ENCODE measurements around the gene NOP16. TPM values are rescaled to one million over a fixed set of nuclear protein-coding genes. Genes with fewer than 3 reads are reported as not detected.

Gene NOP16
- total RNA-seq, 1 experiment from 2014 or later = 134 TPM

DNA sequence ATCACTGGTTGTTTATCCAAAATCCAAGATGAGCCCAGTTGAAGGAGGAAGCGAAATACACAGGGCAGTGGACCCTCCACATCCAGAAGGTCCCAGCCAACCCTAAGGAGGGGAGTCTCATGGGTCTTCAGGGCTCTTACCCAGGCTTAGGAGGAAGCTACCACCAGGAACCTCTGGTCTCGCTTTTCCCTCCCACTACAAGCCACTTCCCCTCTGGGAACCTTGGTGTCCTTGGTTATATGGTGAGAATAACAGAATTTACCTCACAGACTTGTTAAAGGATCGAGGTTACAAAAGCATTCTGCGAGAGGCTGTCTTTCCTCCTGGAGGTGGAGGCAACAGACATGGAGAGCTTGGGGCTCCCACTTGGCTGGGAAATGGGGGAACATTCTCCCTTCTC lies 3.6 kb upstream of the NOP16 start:
- DNase-seq (ENCODE audit: unreplicated experiment) = no peak
- ChIA-PET POLR2A (interaction anchor here (0.8 to 6.7 kb wide), 11 partner anchors 7 to 619 kb away, joined by 3 to 110 read pairs (median 4); partner anchors contain the start of genes CLTB, KIAA1191 and TSPAN17), CTCF (interaction anchor here (0.5 to 0.7 kb wide), 3 partner anchors 25 to 1681 kb away, joined by 3 to 5 read pairs (median 3); no protein-coding TSS in a partner anchor)
- intact Hi-C loops (cut with micrococcal nuclease) = no loop called here
- Mint-ChIP-seq H3K4me3 (ENCODE audit: unreplicated experiment) (no peak overlapping the region), H3K27me3 (ENCODE audit: insufficient read depth, unreplicated experiment) (no peaks in the 10 kb centered on the region), H3K4me1 (ENCODE audit: insufficient read depth, unreplicated experiment) (peaks cover 4% of the 10 kb centered on the region), H3K27ac (ENCODE audit: low read depth, unreplicated experiment) (peak overlapping the region; percentile 22), H3K36me3 (ENCODE audit: insufficient read depth, unreplicated experiment) (peaks cover 86% of the 10 kb centered on the region), H3K9me3 (ENCODE audit: unreplicated experiment) (no peaks in the 10 kb centered on the region)
- no TSS peak for BruUV-seq (replicated peaks)
- TF ChIP-seq, protein P1, sequence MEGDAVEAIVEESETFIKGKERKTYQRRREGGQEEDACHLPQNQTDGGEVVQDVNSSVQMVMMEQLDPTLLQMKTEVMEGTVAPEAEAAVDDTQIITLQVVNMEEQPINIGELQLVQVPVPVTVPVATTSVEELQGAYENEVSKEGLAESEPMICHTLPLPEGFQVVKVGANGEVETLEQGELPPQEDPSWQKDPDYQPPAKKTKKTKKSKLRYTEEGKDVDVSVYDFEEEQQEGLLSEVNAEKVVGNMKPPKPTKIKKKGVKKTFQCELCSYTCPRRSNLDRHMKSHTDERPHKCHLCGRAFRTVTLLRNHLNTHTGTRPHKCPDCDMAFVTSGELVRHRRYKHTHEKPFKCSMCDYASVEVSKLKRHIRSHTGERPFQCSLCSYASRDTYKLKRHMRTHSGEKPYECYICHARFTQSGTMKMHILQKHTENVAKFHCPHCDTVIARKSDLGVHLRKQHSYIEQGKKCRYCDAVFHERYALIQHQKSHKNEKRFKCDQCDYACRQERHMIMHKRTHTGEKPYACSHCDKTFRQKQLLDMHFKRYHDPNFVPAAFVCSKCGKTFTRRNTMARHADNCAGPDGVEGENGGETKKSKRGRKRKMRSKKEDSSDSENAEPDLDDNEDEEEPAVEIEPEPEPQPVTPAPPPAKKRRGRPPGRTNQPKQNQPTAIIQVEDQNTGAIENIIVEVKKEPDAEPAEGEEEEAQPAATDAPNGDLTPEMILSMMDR (IDR thresholded peaks at IDR 0.05; ENCODE audit: unreplicated experiment) = no peak

DNA sequence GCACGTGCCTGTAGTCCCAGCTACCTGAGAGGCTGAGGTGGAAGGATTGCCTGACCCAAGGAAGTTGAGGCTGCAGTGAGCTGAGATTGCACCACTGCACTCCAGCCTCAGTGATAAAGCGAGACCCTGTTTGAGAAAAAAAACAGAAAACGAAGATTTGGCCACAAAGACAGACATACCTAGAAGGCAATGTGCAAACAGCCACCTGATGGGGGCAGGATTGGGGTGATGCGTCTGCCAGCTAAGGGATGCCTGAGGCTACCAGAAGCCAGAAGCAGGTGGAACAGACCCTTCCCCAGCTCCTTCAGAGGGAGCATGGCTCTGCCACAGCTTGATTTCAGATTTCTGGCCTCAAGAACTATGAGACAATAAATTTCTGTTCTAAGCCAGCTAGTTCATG lies 3.1 kb upstream of the NOP16 start:
- TF ChIP-seq, protein P1 (IDR thresholded peaks at IDR 0.05; ENCODE audit: unreplicated experiment) = no peak
- Mint-ChIP-seq H3K4me1 (ENCODE audit: insufficient read depth, unreplicated experiment) (peaks cover 10% of the 10 kb centered on the region), H3K27me3 (ENCODE audit: insufficient read depth, unreplicated experiment) (no peaks in the 10 kb centered on the region), H3K9me3 (ENCODE audit: unreplicated experiment) (no peaks in the 10 kb centered on the region), H3K4me3 (ENCODE audit: unreplicated experiment) (no peak overlapping the region), H3K36me3 (ENCODE audit: insufficient read depth, unreplicated experiment) (peaks cover 86% of the 10 kb centered on the region), H3K27ac (ENCODE audit: low read depth, unreplicated experiment) (no peak overlapping the region)
- intact Hi-C loops (cut with micrococcal nuclease) = no loop called here
- POLR2A ChIA-PET = interaction anchor here (0.8 to 6.7 kb wide), 12 partner anchors 8 to 619 kb away, joined by 3 to 110 read pairs (median 4); partner anchors contain the start of genes CLTB, FAF2, KIAA1191 and RNF44
- no peak for DNase-seq (ENCODE audit: unreplicated experiment)
- BruUV-seq (replicated peaks) = no TSS peak
- CTCF ChIA-PET = interaction anchor here (0.5 to 1.1 kb wide), 5 partner anchors 9 to 662 kb away, joined by 3 to 5 read pairs (median 3); partner anchors contain the start of gene RNF44

DNA sequence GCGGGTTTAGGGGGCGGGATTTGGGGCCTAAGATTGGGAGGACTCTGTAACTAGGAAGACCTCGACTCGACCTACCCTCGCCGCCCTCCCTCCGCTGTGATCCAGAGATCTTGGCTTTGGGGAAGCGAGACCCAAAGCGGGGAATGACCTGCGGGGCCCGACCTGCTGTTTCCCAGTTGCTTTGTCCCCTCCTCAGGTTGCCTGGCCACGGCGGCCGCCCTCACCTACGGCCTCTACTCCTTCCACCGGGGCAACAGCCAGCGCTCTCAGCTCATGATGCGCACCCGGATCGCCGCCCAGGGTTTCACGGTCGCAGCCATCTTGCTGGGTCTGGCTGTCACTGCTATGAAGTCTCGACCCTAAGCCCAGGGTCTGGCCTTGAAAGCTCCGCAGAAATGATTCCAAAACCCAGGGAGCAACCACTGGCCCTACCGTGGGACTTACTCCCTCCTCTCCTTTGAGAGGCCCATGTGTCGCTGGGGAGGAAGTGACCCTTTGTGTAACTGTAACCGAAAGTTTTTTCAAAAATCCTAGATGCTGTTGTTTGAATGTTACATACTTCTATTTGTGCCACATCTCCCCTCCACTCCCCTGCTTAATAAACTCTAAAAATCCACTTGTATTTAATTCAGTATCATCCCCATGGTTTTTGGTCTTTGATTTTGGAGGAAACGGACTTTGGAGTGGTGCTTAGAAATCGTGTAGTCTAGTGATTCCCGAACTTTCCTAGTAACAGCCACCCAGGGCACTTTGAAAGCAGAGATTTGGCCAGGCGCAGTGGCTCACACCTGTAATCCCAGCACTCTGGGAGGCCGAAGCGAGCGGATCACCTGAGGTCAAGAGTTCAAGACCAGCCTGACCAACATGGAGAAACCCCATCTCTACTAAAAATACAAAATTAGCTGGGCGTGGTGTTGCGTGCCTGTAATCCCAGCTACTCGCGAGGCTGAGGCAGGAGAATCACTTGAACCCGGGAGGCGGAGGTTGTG lies 1.0 kb upstream of the NOP16 start:
- H3K4me3 Mint-ChIP-seq (ENCODE audit: unreplicated experiment) = peak overlapping the region; percentile 98
- H3K9me3 Mint-ChIP-seq (ENCODE audit: unreplicated experiment) = no peaks in the 10 kb centered on the region
- TSS peak; percentile 94 for BruUV-seq (replicated peaks)
- H3K27me3 Mint-ChIP-seq (ENCODE audit: insufficient read depth, unreplicated experiment) = no peaks in the 10 kb centered on the region
- TF ChIP-seq, protein P1 (IDR thresholded peaks at IDR 0.05; ENCODE audit: unreplicated experiment) = no peak
- H3K27ac Mint-ChIP-seq (ENCODE audit: low read depth, unreplicated experiment) = peak overlapping the region; percentile 99
- ChIA-PET POLR2A (interaction anchor here (0.5 to 6.7 kb wide), 12 partner anchors 10 to 660 kb away, joined by 3 to 110 read pairs (median 10); partner anchors contain the start of genes CLTB, FAF2, KIAA1191 and RNF44), CTCF (interaction anchor here (0.6 to 1.6 kb wide), 2 partner anchors 26 to 173 kb away, joined by 3 to 5 read pairs; no protein-coding TSS in a partner anchor)
- intact Hi-C loops (cut with micrococcal nuclease) = loop anchor here (10.0 kb wide), 1 partner anchor 575 kb away; no protein-coding TSS in a partner anchor
- no peak for DNase-seq (ENCODE audit: unreplicated experiment)
- H3K4me1 Mint-ChIP-seq (ENCODE audit: insufficient read depth, unreplicated experiment) = peaks cover 22% of the 10 kb centered on the region
- H3K36me3 Mint-ChIP-seq (ENCODE audit: insufficient read depth, unreplicated experiment) = peaks cover 91% of the 10 kb centered on the region

Data from MCF 10A (cell line).